Stimulated activated CD8-positive, alpha-beta memory T cell treated with anti-CD3 and anti-CD28 coated beads, Interleukin-7, amount 100 ng/mL, for 24 hours (primary cell): ENCODE data around the gene CABLES1.

ENCODE experiments used
- DNase-seq: peaks from one replicate; pipeline ENCODE4 v3.0.0-alpha.2; 2020; ENCODE audit warnings: low read depth

Gene CABLES1

DNA sequence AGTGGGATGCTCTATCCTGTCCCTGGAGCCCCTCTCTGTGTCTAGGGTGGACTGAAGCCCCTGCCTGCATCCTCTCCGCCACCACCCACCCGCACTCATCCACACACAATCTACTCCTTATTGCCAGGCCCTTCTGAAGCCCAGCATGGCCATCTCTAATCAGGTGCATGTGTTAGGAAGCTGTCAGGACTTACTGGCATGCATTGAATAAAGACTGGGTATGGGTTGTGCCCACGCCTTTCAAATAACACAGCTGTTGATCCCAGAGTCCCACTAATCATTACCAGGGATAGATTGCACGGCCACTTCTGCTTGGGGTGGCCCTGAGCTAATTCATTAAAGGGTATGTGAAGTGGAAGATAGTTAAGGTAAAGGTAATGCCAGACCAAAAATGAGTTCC lies 88.4 kb downstream of the CABLES1 start:
- DNase-seq, result no peak

DNA sequence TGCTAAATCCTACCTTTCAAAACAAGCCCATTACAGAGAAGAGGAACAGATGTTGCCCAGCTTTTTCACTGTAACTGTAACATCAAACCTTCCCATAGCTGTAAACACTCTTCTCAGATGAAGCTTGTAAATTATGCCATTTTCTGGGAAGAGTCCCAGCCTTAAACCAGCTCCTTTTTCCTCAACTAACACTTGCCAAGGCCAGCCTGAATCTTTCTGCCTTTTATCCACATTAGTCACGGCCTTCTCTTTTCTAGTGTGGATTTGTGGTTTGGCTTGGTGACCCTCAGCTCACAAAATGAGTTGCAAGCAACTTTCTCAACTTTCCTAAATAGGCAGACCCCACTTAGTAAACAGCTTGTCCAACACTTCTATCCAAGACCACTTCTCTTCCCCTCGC lies 90.2 kb downstream of the CABLES1 start:
- no peak for DNase-seq

DNA sequence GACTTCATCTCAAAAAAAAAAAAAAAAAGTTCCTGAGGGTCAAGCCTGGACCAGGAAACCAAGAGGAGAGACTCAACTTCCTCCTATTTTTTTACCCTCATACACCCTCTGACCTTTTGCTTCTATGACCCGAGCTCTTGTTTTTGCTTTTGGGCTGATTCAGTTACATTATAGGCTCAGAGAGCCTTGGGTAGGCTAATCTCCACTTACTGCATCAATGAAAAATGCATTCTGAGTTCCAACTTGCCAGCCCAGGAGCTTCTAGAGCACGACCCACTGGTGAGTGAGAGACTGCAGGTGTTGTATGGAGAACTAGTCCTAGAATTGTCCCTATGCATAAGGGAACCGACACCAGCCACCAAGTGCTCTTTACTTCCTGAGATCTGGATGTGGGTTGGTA lies 91.1 kb downstream of the CABLES1 start:
- DNase-seq, result no peak

DNA sequence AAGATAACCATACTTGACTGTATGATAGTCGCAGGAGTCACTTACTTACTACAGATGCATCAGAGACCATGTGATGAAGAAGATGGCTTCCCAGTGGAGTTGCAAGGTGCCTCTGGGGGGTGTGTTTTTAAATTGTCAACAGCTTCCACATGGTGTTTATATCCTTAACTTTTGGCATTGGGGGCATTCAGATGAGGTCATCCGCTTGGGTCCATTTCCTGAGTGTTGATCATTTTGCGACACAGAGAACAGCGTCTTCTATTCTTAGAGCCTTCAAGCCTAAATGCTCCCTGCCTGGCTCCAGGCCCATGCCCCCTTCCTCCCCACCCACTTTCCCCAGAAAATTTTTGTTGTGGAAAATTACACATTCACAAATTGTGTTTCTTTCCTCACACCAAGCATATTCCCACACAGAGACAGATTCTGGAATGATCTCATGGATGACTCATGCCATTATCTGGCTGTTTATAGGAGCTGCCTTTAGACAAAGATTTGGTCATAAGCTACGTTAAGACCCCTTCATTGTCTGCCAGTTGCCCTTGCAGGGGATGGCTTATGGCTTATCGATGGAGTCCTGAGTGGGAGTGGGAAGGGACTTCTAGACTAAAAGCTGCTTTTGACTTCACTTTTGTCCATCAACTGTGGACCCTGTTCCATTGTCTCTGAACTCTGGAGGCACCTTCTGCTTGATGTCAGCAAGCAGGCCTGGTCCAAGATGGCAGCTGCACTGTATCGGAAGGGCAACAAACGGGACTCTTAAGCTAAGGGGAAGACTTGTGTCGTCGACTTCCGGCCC lies 91.8 kb downstream of the CABLES1 start:
- no peak for DNase-seq

DNA sequence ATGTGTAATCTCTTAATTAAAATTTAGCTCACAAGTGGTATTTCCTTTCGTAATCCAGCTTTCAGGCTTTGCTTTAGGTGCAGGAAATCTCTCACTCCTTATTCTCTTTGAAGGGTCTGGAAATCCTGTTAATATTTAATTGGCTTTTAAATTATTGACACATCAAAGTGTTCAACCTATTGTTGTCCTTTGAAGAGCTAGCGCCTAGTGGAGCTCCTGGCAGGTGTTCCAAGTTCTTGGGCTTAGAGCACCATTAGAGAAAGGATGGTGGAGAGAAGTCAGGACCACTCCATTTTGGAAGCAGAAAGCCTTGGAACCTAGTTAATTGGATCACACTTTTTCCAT lies 92.4 kb downstream of the CABLES1 start:
- DNase-seq, result no peak

DNA sequence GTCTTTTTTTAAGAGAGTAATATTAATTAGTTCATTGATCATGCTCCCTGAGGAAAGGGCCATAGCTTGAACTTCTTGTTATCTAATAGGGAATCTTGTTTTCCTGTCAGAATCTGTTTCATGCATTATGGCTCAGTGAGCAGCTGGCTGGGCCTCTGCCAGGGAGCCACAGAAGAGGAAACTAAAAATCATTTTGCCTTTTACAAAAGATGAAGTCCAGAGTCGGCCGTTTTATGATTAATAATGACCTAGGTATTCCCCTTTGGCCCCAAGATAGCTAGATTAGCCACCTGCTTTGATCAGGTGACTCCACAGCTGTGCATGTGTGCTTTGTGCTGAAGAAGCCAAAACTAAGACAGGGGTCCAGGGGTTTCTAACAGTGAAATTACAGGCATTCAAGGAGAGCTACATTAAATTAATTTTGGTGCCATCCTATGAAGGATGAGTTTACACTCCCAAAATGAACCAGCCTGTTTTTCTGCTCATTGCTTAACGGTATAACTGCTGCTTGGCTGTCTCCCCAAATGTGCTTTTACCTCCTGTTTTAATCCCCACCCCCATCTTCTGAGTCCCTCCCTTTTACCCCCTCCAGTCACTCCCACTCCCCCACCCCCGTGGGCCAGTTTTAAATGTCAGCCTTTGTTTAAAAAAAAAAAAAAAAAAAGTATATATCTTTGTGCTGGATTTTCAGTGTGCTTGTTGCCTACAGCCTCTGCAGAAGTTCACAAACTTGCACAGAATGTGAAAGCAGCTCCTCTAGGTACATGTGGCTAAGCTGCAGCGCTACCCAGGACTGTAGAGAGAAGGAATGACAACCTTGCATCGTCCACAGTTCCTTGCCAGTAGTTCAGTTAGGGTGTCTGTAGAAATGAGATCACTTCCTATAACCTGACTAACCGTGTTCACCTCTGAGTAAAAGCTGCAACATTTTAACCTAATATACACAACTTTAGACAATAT lies 93.1 kb downstream of the CABLES1 start:
- no peak for DNase-seq

DNA sequence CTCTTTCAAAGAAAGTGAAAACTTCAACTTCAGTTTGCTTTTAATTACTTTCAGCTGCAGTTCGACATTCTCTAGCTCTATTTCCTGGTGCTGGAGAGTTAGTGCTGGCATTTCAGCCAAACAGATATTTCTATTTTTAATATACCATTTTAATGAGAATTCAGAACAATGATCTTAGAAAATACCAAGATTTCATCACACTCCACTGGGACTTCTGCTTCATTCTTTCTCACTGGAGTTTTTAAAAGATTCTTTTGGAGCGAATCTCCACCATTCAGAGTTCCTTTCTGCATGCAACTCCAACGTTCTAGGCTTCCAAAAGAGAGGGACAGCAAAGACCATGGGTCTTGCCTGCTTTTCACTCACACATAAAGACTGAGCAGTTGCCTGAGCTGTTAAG lies 94.2 kb downstream of the CABLES1 start:
- DNase-seq, result no peak

DNA sequence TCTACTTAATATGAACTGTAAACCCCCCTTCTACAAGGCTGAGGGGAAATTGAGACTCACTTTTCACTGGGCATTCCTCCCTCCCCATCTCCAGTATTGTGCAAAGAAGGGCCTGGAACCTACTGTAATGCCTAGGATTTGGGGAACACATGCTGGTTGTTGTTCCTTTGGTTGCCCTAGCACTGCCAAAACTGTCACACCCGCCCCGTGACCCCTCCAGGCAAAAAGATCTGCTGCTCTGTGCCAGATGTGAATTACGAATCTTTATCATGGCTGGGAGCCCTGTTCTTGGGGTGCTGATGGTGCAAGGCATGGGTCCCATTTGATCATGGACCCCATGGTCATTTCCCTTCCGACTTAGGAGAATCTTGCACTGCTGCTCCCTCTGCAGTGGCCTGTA lies 95.4 kb downstream of the CABLES1 start:
- DNase-seq, result no peak

DNA sequence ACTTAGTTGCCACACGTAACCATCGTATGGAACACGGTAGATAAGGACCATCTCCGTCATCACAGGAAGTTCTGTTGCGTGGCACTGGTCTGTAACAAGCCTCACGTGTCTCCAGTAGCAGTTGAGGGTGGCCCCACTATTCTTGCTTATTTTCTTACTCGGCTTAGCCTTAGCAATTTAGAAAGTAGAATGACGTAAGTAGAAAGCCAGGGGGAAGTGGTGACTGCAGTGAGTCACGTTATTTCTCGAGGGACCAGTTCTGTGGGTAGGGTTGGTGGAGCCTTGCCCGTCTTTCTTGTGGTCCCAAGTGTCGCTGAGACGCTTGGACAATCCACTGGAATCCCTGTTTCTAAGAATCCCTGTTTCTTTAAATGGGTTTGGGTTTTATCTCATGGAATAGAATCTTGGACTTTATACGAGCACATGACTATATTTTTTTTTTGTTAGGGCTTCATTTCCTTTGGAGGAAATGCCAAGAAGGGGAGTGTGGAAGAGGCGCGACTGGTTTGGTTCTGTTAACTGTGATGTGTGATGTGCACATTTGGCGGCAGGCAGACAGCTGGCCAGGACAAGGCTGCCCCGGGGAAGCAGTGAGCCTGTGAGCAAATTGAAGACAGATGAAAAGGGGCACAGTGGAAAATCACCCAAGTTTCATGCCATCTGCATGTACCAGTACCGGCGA lies 96.2 kb downstream of the CABLES1 start:
- DNase-seq, result peak; percentile 41

DNA sequence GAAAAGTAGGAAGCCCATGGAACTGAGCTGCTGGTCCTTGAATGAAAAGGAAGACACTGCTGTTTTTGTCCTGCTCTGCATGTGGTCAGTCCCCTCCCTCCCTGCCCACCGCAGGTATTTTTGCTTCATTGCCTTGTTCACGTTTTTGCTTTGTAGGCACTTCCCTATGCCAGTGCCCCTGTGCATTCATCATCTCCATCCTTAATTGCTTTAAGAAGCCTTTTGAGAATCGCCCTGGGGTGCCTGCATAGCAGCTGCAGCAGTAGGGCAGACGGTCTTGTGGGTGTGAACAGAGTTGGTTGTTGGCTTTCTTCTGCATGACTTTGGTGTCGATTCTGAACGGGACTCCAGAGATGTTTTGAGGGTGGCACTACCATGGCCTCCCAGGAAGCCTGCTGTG lies 97.0 kb downstream of the CABLES1 start:
- DNase-seq, result no peak

DNA sequence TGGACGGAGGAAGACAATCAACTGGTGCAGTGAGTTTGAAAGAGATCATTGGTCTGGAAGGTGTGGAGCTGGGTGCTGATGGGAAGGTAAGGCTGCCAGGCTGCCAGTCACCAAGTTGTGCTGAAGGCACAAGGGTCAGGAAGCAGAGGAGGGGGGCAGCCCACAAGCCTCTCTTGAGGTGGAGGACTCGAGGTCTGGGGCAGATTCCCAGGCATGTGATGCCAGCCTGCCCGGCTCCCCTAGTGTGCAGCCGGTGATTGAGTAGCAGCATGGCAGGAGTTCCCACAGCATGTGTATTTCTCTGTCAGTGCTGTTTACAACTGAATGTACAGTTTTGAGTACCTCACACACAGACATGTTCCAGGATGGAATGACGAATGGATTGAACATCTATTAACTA lies 99.3 kb downstream of the CABLES1 start:
- no peak for DNase-seq

DNA sequence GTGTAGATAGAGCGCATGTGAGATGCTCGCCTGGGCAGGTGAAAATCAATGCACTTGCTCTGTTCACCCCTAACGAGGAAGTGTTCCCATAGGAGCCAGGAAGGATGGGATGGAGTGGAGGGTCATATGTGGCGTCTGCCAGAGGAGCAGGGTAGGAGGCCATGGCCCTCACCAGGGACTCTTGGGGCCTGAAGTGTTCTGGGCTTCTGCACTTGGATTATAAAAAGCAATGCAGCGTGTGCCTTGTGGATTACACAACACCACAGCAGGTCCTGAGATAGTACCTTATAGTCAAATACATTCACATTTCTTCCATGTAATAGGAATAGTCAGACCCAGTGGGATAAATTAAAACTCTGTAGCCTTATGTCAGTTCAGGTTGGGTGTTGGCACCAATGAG lies 100.1 kb downstream of the CABLES1 start:
- DNase-seq, result no peak

DNA sequence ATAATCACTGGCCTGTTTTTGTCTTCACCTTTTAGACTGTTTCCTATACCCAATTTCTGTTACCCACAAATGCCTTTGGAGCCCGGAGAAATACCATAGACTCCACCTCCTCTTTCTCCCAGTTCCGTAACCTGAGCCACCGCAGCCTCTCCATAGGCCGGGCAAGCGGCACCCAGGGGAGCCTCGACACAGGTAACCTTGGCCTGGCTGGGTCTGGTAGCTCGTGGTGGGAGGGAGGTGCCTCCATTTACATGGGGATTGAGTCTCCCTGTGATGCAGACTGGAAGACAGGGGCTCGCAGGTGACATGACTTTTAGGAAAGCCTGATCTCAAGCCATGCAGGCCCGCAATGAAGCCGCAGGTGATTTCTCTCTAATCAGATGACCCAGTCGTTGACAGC lies 100.6 kb downstream of the CABLES1 start:
- DNase-seq, result no peak

DNA sequence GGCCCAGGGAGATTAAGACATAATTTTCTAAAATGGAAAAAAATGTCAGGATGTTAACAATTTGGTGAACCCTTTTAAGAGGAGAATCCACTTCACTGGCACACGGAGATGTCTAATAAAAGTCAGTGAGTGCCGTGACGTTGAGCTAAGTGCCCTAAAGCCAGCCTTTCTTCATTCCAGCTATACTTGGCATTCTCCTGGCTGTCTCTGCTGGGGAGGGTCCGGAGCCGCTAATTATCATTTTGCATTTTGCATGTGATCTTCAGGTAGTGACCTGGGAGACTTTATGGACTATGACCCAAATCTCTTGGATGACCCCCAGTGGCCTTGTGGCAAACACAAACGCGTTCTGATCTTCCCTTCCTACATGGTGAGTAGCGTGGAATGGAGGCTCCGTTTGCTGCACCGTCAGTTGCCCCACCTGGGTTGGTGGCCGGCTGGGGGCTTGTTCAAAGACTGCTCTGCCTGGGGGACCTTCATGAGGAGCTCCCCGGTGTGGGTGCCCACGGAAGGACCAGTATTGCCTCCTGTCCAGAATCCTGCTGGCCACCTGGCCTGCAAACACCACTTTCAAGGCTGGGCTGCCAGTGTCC lies 101.7 kb downstream of the CABLES1 start:
- DNase-seq, result no peak

DNA sequence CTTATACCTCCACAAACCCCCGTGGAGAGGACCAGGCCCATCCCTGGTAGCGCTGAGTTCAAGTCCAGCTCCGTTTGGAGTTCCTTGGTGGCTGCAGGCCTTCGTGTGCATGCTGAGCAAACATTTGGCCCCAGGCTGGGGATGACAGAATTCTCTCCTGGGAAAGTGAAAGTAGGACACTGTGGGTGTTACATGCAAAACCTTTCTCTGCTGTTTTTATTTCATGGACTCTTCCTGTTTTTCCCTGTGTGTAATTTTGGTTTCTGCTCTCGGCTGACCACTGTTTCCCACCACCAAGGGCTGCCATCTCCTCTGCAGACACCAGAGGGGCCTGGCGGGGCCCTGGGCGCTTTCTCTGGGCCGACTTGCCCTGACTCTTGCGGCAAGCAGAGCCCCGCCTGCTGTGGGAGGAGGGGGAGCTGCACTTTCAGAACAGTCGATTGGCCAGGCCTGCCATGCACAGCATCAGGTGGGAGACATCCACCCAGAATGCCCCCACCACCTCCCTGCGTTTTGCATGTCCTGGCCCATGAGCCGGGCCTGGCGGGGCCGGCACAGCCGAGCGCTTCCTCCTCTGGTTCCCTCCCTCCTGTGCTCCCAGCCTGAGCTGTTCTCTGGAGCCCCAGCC lies 102.4 kb downstream of the CABLES1 start:
- peak; percentile 20 for DNase-seq

DNA sequence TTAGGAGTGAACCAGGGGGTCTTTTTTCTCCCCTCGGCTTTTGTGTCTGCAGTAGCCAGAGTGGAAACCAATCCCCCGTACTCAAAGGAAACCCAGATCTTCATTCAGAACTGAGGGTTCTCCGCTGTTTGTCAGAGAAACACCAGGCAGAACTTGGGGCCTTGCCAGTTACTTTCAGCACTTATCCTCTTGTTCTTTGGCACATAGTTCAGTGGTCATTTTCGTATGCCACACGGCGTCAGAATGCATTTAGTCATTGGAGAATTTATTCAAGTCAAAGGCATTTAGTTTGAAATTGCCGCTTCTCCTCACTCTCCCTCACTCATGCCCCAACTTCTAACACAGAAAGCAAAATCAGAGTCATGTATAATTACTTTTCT lies 102.9 kb downstream of the CABLES1 start:
- no peak for DNase-seq

DNA sequence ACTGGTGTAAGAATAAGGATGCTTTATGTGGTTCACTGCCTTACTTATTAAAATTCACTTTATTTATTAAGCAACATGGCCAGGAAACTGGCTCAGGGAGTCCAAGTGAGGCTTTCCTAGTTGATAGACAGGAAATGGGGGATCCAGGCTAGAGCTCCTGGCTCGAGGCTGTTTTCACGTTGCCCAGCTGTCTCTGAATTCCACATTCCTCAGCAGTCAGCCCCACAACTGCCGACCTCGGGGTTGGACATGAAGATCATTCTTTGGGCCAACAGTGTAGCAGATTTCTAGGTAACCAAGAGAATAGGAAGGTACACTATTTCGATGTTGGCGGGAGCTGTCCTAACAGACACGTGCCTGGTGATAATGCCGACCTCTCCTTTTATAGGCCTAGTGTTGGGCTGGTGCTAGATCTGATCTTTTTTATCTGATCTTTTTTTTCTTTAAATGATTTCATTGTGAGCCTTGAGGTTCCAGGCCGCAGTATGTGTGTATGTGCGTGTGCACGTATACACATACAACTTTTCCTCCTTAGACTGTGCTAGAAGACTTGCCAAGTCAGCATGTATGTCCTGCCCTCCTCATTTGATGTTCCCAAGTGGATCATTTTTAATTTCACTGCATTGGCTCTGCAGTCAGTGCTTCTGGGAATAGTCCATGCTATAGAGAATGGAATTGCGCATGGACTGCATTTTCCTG lies 103.5 kb downstream of the CABLES1 start:
- DNase-seq, result no peak

DNA sequence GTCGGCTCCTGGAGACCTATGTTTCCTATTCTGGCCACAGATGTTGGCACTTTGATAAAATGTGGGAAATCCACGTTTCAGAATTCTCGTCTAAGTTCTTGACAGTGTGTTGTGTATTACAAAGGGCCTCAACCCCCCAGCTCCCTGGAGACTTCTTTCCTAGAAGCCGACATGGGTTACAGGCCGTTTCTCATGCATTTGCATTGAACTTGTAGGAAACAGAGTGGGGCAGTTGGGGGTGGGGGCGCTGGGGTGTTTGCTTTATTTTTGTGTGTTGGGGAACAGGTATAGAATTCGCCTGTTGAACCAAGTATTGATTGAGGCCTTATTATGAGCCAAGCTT lies 104.0 kb downstream of the CABLES1 start:
- no peak for DNase-seq

DNA sequence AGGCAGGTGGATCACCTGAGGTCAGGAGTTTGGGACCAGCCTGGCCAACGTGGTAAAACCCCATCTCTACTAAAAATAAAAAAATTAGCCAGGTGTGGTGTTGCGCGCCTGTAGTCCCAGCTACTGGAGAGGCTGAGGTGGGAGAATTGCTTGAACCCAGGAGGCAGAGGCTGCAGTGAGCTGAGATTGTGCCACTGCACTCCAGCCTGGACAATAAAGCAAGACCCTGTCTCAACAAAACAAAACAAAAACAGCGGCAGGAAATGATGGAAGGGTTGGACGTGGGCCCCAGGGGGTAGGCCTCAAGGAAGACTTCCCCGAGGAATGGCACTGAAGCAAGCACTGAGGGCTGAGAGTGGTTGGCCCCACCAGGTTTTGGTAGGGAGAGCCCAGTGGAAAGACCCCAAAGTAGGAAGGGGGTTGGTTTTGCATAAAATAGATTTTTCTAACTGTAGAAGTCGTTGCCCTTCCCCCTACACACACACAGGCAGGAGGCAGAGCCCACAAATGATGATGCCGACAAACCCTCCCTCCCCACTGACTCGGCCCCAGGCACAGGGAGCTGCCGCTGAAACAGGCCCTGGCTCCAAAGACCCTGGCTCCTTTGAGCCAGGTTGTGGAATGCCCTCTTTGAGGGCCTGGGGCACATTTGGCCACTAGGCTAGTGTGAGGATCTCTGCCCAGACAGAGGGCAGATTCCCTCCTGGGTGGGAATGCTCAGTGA lies 104.8 kb downstream of the CABLES1 start:
- DNase-seq, result no peak

DNA sequence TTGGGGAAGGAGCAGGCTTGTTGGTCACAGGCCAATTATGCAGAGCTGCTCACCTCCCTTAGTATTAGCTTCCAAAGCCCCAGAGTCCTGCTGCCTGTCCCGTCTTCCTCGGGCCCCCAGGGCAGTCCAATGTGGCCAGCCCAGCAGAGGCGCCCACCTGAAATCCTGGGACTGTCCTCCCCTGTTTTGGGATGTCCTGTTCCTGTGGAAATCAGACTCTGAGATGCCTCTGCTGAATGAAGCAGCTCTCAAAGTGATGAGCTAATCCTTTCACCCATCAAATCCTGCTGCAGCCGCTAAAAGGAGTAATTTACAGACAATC lies 105.3 kb downstream of the CABLES1 start:
- DNase-seq, result no peak
